ENCODE data around the gene IL20. TPM values are rescaled to one million over a fixed set of nuclear protein-coding genes. Genes with fewer than 3 reads are reported as not detected.

IL20 gene, protein sequence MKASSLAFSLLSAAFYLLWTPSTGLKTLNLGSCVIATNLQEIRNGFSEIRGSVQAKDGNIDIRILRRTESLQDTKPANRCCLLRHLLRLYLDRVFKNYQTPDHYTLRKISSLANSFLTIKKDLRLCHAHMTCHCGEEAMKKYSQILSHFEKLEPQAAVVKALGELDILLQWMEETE
- not detected for polyA plus RNA-seq
- long read RNA-seq, donor 1, result 0 reads
- long read RNA-seq, donor 2, result 0 reads
- long read RNA-seq, donor 3, result 0 reads
- long read RNA-seq, donor 4, result 0 reads
- long read RNA-seq, donor 5, result 0 reads
- long read RNA-seq, donor 6, result 0 reads
- long read RNA-seq, donor 7, result 0 reads
- long read RNA-seq, donor 8, result 0 reads
- long read RNA-seq, donor 9, result 0 reads
- long read RNA-seq, donor 10, result 0 reads

DNA sequence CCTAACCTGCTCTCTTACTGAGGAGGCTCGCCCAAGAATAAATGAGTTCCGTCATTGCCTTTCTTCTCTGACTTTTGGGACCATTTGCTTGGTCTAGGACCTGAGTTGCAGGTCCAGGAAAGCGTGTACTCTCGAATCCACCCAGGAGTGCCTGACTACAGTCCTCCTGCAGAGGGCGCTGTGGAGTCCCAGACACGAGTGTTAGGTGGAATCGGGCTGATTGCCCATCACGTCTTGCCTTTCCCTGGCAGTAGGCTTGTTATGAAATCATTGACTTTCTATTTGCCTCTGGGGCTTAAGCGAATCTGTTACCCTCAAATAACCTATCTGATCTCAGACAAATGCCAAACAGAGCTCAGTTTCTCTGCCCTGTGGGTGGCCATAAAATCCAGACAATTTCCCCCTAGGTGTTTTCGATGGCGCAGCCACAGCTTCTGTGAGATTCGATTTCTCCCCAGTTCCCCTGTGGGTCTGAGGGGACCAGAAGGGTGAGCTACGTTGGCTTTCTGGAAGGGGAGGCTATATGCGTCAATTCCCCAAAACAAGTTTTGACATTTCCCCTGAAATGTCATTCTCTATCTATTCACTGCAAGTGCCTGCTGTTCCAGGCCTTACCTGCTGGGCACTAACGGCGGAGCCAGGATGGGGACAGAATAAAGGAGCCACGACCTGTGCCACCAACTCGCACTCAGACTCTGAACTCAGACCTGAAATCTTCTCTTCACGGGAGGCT lies at the start of gene IL20:
Gene IL20, plus strand, starts transcription at position 685 of the 733 bp plus-strand sequence. CDS start 230 bp downstream, outside the sequence.
- DNase-seq (peak; percentile 73 to 80), FAIRE-seq (no peak)
- Histone ChIP-seq H3K4me3 (ENCODE audit: low read depth in 1 of 3, low read length in 3 of 3) (no peak within 1 kb of the TSS), H3K4me1 (ENCODE audit: control insufficient read depth in 3 of 3, insufficient read depth in 2 of 3, low read depth in 1 of 3, low read length in 2 of 3) (no peaks in the 10 kb centered on the region), H3K27me3 (ENCODE audit: control insufficient read depth in 3 of 3, insufficient read depth in 3 of 3, low read length in 3 of 3) (peaks cover 0 to 2% (median 0%) of the 10 kb centered on the region in 3 donors), H3K36me3 (ENCODE audit: control insufficient read depth in 3 of 3, insufficient read depth in 2 of 3, low read depth in 1 of 3, low read length in 3 of 3) (no peaks in the 10 kb centered on the region), H3K9me3 (ENCODE audit: control insufficient read depth in 2 of 2, insufficient read depth in 1 of 2, low read depth in 1 of 2, low read length in 1 of 2) (no peaks in the 10 kb centered on the region), H3K27ac (ENCODE audit: low read depth in 1 of 3, low read length in 2 of 3) (no peak within 1 kb of the TSS)
- 45 to 52% (median 51%) methylated on average over 19 of the region's 19 CpGs for WGBS, 3 donors

DNA sequence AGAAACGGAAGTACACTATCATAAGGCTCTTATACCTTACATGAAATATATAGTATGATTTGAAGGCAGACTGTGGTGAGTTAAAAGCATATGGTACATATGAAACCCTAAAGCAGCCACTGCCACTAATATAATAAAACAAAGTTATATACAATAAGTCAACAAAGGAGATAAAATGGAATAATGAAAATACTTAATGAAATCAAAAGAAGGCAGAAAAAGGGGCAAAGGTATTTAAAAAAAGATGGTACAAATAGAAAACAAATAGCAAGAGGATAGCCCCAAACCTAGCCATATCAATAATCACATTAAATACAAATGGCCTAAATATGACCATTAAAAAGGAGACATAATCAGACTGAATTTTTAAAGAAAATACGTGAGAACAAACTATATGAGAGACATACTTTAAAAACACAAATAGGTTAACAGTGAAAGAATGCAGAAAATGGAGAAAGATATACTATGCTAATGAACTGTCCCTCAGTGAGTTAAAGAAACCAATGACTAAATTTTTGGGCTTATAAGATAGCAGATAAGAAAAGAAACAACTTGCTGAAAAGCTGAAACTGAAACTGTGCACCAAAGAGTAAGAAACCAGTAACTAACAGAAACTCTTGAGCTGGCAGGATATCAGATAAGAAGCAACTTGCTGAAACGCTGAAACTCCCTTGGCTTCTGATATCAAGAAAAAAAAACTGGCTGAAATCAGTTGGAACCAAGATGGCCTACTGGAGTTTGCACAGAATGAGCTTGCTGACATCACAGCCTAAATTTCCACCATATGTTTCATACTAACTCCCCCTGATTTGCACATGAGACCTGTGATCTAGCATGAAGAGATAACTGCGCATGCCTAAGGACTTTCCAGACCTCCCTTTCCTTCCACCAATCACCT lies 48.8 kb upstream of the IL20 start:
- FAIRE-seq, result peak; percentile 23
- H3K4me3 ChIP-seq (ENCODE audit: low read depth in 1 of 3, low read length in 3 of 3), result no peak overlapping the region
- peaks cover 0 to 15% of the 10 kb centered on the region in 2 donors for H3K9me3 ChIP-seq (ENCODE audit: control insufficient read depth in 2 of 2, insufficient read depth in 1 of 2, low read depth in 1 of 2, low read length in 1 of 2)
- H3K27ac ChIP-seq (ENCODE audit: low read depth in 1 of 3, low read length in 2 of 3), result peak overlapping the region in 1 of 3 donors; percentile 32
- H3K36me3 ChIP-seq (ENCODE audit: control insufficient read depth in 3 of 3, insufficient read depth in 2 of 3, low read depth in 1 of 3, low read length in 3 of 3), result no peaks in the 10 kb centered on the region
- no peaks in the 10 kb centered on the region for H3K27me3 ChIP-seq (ENCODE audit: control insufficient read depth in 3 of 3, insufficient read depth in 3 of 3, low read length in 3 of 3)
- WGBS, 3 donors, result 66 to 69% (median 67%) methylated on average over 4 of the region's 4 CpGs
- peaks cover 0 to 5% (median 0%) of the 10 kb centered on the region in 3 donors for H3K4me1 ChIP-seq (ENCODE audit: control insufficient read depth in 3 of 3, insufficient read depth in 2 of 3, low read depth in 1 of 3, low read length in 2 of 3)
- peak; percentile 24 to 28 for DNase-seq

DNA sequence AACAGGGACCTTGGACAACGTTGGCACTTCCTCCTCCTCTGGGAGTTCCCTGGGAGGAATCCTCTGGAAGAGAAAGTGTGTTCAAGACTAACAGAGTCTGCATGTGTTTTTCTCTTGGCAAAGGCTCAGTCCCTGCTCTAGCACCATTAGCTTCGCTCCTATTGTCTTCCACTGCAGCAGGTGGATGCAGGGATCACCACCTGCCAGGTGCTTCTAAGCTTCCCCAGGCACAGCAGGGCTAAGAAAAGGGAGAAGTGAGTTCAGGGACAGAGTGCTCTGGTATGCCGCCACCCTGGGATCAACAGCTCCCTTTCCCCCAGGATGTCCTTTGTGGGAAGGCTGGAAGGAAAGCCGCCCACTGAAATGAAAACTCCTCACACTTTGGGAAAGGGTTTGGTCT lies 43.9 kb upstream of the IL20 start:
- DNase-seq, result no peak
- Histone ChIP-seq H3K4me3 (ENCODE audit: low read depth in 1 of 3, low read length in 3 of 3) (no peak overlapping the region), H3K36me3 (ENCODE audit: control insufficient read depth in 3 of 3, insufficient read depth in 2 of 3, low read depth in 1 of 3, low read length in 3 of 3) (no peaks in the 10 kb centered on the region), H3K9me3 (ENCODE audit: control insufficient read depth in 2 of 2, insufficient read depth in 1 of 2, low read depth in 1 of 2, low read length in 1 of 2) (no peaks in the 10 kb centered on the region), H3K27me3 (ENCODE audit: control insufficient read depth in 3 of 3, insufficient read depth in 3 of 3, low read length in 3 of 3) (no peaks in the 10 kb centered on the region), H3K27ac (ENCODE audit: low read depth in 1 of 3, low read length in 2 of 3) (no peak overlapping the region), H3K4me1 (ENCODE audit: control insufficient read depth in 3 of 3, insufficient read depth in 2 of 3, low read depth in 1 of 3, low read length in 2 of 3) (peaks cover 0 to 7% (median 0%) of the 10 kb centered on the region in 3 donors)
- no peak for FAIRE-seq
- 57 to 70% (median 66%) methylated on average over 4 of the region's 4 CpGs for WGBS, 3 donors

DNA sequence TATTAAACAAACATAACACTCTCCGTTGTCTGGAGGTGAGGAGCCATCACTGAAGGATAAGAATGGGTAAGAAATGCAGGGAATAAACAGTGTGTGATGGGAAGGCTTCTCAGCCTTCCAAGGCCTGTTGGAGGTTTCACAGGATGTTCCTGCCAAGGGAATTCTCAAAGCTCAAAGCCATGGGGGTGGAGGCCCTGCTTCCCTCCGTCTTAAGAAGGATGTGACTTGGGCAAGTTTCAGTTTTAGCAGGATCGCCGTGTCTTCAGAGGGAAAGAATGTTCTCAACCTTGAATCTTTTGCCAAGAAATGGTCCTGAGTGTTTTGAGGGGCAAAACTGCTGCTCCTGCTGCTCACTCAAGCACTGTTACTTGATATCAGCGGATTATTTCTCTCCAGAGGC lies 41.7 kb upstream of the IL20 start:
- Histone ChIP-seq H3K4me1 (ENCODE audit: control insufficient read depth in 3 of 3, insufficient read depth in 2 of 3, low read depth in 1 of 3, low read length in 2 of 3) (peaks cover 0 to 2% (median 0%) of the 10 kb centered on the region in 3 donors), H3K9me3 (ENCODE audit: control insufficient read depth in 2 of 2, insufficient read depth in 1 of 2, low read depth in 1 of 2, low read length in 1 of 2) (no peaks in the 10 kb centered on the region), H3K4me3 (ENCODE audit: low read depth in 1 of 3, low read length in 3 of 3) (no peak overlapping the region), H3K36me3 (ENCODE audit: control insufficient read depth in 3 of 3, insufficient read depth in 2 of 3, low read depth in 1 of 3, low read length in 3 of 3) (no peaks in the 10 kb centered on the region), H3K27me3 (ENCODE audit: control insufficient read depth in 3 of 3, insufficient read depth in 3 of 3, low read length in 3 of 3) (no peaks in the 10 kb centered on the region), H3K27ac (ENCODE audit: low read depth in 1 of 3, low read length in 2 of 3) (peak overlapping the region in 1 of 3 donors; percentile 17)
- 68 to 86% (median 75%) methylated on average over 5 of the region's 5 CpGs for WGBS, 3 donors
- DNase-seq, result no peak
- FAIRE-seq, result no peak

DNA sequence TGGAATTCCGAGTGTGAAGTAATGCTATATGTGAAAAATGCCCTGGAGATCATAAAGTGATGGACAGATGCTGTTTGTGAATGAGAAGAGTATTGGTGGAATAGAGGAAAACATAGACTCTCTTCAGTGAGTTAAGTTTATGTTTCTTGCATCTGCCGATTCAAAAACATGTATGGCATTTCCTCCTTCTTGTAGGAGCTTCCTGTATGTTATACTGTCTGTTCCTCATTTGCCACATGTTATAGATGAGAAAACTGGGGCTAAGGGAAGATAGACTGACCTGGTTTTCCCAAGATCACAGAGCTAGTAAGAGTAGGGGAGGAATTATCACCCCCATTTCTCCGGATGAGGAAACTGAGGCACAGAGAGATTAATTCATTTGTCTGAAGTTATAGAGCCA lies 41.1 kb upstream of the IL20 start:
- no peak overlapping the region for H3K4me3 ChIP-seq (ENCODE audit: low read depth in 1 of 3, low read length in 3 of 3)
- no peak overlapping the region for H3K27ac ChIP-seq (ENCODE audit: low read depth in 1 of 3, low read length in 2 of 3)
- H3K36me3 ChIP-seq (ENCODE audit: control insufficient read depth in 3 of 3, insufficient read depth in 2 of 3, low read depth in 1 of 3, low read length in 3 of 3), result no peaks in the 10 kb centered on the region
- no peak for DNase-seq
- FAIRE-seq, result no peak
- no peaks in the 10 kb centered on the region for H3K27me3 ChIP-seq (ENCODE audit: control insufficient read depth in 3 of 3, insufficient read depth in 3 of 3, low read length in 3 of 3)
- H3K4me1 ChIP-seq (ENCODE audit: control insufficient read depth in 3 of 3, insufficient read depth in 2 of 3, low read depth in 1 of 3, low read length in 2 of 3), result peaks cover 0 to 2% (median 0%) of the 10 kb centered on the region in 3 donors
- H3K9me3 ChIP-seq (ENCODE audit: control insufficient read depth in 2 of 2, insufficient read depth in 1 of 2, low read depth in 1 of 2, low read length in 1 of 2), result no peaks in the 10 kb centered on the region
- WGBS, 3 donors, result 59 to 78% (median 78%) methylated on average over 3 of the region's 3 CpGs

DNA sequence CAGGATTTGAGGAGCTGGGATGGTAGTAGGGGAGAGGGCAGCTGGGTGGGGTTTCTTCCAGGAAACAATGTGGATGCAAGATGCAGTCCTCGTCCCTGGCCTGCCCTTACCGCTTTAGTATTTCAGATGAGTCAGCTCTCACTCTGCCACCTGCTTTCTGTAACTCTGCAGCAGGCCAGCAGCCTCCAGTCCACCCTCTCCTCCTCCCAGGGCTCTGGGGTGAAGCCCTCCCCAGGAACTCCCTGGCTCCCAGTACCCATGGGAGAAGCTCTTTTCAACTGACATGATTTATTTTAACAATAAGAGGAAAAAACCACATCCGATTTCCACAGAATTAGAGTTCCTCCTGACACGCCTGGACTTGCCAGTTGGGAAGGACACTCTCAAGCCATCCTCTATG lies 39.0 kb upstream of the IL20 start:
- Histone ChIP-seq H3K9me3 (ENCODE audit: control insufficient read depth in 2 of 2, insufficient read depth in 1 of 2, low read depth in 1 of 2, low read length in 1 of 2) (no peaks in the 10 kb centered on the region), H3K4me3 (ENCODE audit: low read depth in 1 of 3, low read length in 3 of 3) (no peak overlapping the region), H3K27ac (ENCODE audit: low read depth in 1 of 3, low read length in 2 of 3) (no peak overlapping the region), H3K36me3 (ENCODE audit: control insufficient read depth in 3 of 3, insufficient read depth in 2 of 3, low read depth in 1 of 3, low read length in 3 of 3) (no peaks in the 10 kb centered on the region), H3K4me1 (ENCODE audit: control insufficient read depth in 3 of 3, insufficient read depth in 2 of 3, low read depth in 1 of 3, low read length in 2 of 3) (peaks cover 0 to 6% (median 0%) of the 10 kb centered on the region in 3 donors), H3K27me3 (ENCODE audit: control insufficient read depth in 3 of 3, insufficient read depth in 3 of 3, low read length in 3 of 3) (no peaks in the 10 kb centered on the region)
- WGBS, 3 donors, result 52 to 59% (median 55%) methylated on average over 4 of the region's 4 CpGs
- DNase-seq (no peak), FAIRE-seq (no peak)

DNA sequence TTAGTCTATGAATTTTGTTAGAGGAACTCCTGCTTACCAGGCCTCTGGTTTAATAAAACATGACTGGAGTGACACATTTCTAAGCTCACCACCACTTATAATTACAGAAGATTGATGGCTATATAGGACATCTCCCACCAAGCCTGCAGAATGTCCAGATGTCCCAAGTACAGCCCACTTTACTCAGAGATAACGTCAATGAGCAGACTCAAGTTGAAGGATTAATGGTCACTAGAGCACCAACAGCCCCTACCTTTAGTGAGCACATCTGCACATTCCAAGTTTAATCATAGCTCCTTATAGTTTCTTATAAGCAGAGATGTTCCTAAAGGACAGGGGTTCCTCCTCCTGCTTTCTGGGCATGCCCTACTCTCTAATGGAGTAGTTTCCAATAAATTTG lies 37.4 kb upstream of the IL20 start:
- no peaks in the 10 kb centered on the region for H3K9me3 ChIP-seq (ENCODE audit: control insufficient read depth in 2 of 2, insufficient read depth in 1 of 2, low read depth in 1 of 2, low read length in 1 of 2)
- WGBS, 3 donors, result 80 to 92% (median 87%) methylated on average over 1 of the region's 1 CpG
- no peak for DNase-seq

DNA sequence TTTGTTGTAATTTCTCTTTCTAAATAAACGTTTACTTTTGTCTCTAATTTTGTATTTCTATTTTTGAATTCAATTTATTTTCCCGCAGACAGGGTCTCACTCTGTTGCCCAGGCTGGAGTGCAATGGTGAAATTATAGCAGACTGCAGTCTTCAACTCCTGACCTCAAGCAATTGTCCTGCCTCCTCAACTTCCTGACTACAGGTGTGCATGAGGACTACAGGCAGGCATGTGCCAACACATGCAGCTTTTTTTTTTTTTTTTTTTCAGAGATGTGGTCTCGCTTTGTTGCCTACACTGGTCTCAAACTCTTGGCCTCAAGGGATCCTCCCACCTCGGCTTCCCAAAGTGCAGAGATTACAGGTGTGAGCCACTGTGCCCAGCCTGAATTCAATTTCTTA lies 36.7 kb upstream of the IL20 start:
- no peaks in the 10 kb centered on the region for H3K9me3 ChIP-seq (ENCODE audit: control insufficient read depth in 2 of 2, insufficient read depth in 1 of 2, low read depth in 1 of 2, low read length in 1 of 2)
- H3K4me3 ChIP-seq (ENCODE audit: low read depth in 1 of 3, low read length in 3 of 3), result no peak overlapping the region
- H3K27ac ChIP-seq (ENCODE audit: low read depth in 1 of 3, low read length in 2 of 3), result no peak overlapping the region
- no peak for FAIRE-seq
- peaks cover 0 to 6% (median 0%) of the 10 kb centered on the region in 3 donors for H3K4me1 ChIP-seq (ENCODE audit: control insufficient read depth in 3 of 3, insufficient read depth in 2 of 3, low read depth in 1 of 3, low read length in 2 of 3)
- 67 to 77% (median 75%) methylated on average over 4 of the region's 4 CpGs for WGBS, 3 donors
- H3K36me3 ChIP-seq (ENCODE audit: control insufficient read depth in 3 of 3, insufficient read depth in 2 of 3, low read depth in 1 of 3, low read length in 3 of 3), result no peaks in the 10 kb centered on the region
- no peaks in the 10 kb centered on the region for H3K27me3 ChIP-seq (ENCODE audit: control insufficient read depth in 3 of 3, insufficient read depth in 3 of 3, low read length in 3 of 3)
- DNase-seq, result no peak

More for the DNA sequence above, 37.4 kb upstream of the IL20 start:
- FAIRE-seq, result no peak
- Histone ChIP-seq H3K27ac (ENCODE audit: low read depth in 1 of 3, low read length in 2 of 3) (no peak overlapping the region), H3K4me1 (ENCODE audit: control insufficient read depth in 3 of 3, insufficient read depth in 2 of 3, low read depth in 1 of 3, low read length in 2 of 3) (peaks cover 0 to 6% (median 0%) of the 10 kb centered on the region in 3 donors), H3K27me3 (ENCODE audit: control insufficient read depth in 3 of 3, insufficient read depth in 3 of 3, low read length in 3 of 3) (no peaks in the 10 kb centered on the region), H3K4me3 (ENCODE audit: low read depth in 1 of 3, low read length in 3 of 3) (no peak overlapping the region), H3K36me3 (ENCODE audit: control insufficient read depth in 3 of 3, insufficient read depth in 2 of 3, low read depth in 1 of 3, low read length in 3 of 3) (no peaks in the 10 kb centered on the region)
